ENCODE results near the gene CHST11. TPM values are rescaled to one million over a fixed set of nuclear protein-coding genes. Genes with fewer than 3 reads are reported as not detected.

CHST11 gene
- total and polyA plus RNA-seq, 9 of the 15 experiments (the other 6 are each of a cell fraction or from before 2014, with no cell fraction given), result 2.3 to 38.7 (median 15.0) TPM

- Histone ChIP-seq H3K9ac (ENCODE audit: insufficient read depth in 1 of 2, low read depth in 2 of 2, low read length in 2 of 2) (no peak overlapping the region), H3K27ac (ENCODE audit: extremely low read depth, low read depth, low read length) (no peak overlapping the region), H3K4me1 (replicated peaks in 1 of 2; ENCODE audit: control insufficient read depth in 2 of 2, insufficient read depth in 2 of 2, low read length in 2 of 2) (no peaks in the 10 kb centered on the region), H3K4me3 (no peak overlapping the region), H3K79me2 (ENCODE audit: control insufficient read depth, insufficient read depth, low read length) (no peaks in the 10 kb centered on the region), H3K27me3 (ENCODE audit: control insufficient read depth in 2 of 2, insufficient read depth in 2 of 2, low read length in 2 of 2) (no peaks in the 10 kb centered on the region; a peak in 2 of 5 replicates), H2AFZ (ENCODE audit: low read depth, low read length) (no peak overlapping the region), H3K9me3 (replicated peaks; ENCODE audit: control insufficient read depth, insufficient read depth, low read depth, low read length) (peaks cover 1% of the 10 kb centered on the region; the same call in 1 of the 2 replicates), H3K9me1 (ENCODE audit: control insufficient read depth, insufficient read depth, low read length) (no peaks in the 10 kb centered on the region), H3K36me3 (ENCODE audit: control insufficient read depth, insufficient read depth, low read length) (no peaks in the 10 kb centered on the region), H3K4me2 (ENCODE audit: insufficient read depth, low read length) (no peak overlapping the region), H4K20me1 (replicated peaks; ENCODE audit: control insufficient read depth, insufficient read depth, low read length) (no peaks in the 10 kb centered on the region)
- FAIRE-seq (no peak), ATAC-seq (no peak), DNase-seq (ENCODE audit: extremely low read depth in 1 of 4, low spot score in 3 of 4) (no peak)
- intact Hi-C loops (cut with micrococcal nuclease), result no loop called here
- no TSS peak for BruUV-seq (replicated peaks)
- POLR2A ChIA-PET, result no interaction called here
- CTCF ChIA-PET (ENCODE audit: low intra/inter-chr PET ratio), result no interaction called here
- 4% methylated on average over 2 of the region's 2 CpGs for WGBS (ENCODE audit: insufficient coverage, low coverage, missing lambda C conversion rate)
- in situ Hi-C loops (cut with MboI), result no loop called here
- TF ChIP-seq KDM5B (IDR thresholded peaks at IDR 0.05; ENCODE audit: insufficient replicate concordance, low read depth, low read length) (no peak), NFRKB (IDR thresholded peaks at IDR 0.05; ENCODE audit: low read depth) (no peak), PRPF4 (IDR thresholded peaks at IDR 0.05; ENCODE audit: insufficient read depth, low read depth, low read length, poor library complexity, severe bottlenecking) (no peak), RERE (CRISPR knock-in tag; IDR thresholded peaks at IDR 0.05; ENCODE audit: borderline replicate concordance) (no peak), HDAC6 (IDR thresholded peaks at IDR 0.05; ENCODE audit: low read depth, low read length) (no peak), HDAC2 (IDR thresholded peaks at IDR 0.05) (no peak), NFIX (CRISPR knock-in tag; IDR thresholded peaks at IDR 0.05; ENCODE audit: low read depth) (no peak), PHB2 (IDR thresholded peaks at IDR 0.05; ENCODE audit: low read depth) (no peak), RBM15 (IDR thresholded peaks at IDR 0.05; ENCODE audit: insufficient read depth, low read length) (no peak)
- TF ChIP-seq, protein P1, sequence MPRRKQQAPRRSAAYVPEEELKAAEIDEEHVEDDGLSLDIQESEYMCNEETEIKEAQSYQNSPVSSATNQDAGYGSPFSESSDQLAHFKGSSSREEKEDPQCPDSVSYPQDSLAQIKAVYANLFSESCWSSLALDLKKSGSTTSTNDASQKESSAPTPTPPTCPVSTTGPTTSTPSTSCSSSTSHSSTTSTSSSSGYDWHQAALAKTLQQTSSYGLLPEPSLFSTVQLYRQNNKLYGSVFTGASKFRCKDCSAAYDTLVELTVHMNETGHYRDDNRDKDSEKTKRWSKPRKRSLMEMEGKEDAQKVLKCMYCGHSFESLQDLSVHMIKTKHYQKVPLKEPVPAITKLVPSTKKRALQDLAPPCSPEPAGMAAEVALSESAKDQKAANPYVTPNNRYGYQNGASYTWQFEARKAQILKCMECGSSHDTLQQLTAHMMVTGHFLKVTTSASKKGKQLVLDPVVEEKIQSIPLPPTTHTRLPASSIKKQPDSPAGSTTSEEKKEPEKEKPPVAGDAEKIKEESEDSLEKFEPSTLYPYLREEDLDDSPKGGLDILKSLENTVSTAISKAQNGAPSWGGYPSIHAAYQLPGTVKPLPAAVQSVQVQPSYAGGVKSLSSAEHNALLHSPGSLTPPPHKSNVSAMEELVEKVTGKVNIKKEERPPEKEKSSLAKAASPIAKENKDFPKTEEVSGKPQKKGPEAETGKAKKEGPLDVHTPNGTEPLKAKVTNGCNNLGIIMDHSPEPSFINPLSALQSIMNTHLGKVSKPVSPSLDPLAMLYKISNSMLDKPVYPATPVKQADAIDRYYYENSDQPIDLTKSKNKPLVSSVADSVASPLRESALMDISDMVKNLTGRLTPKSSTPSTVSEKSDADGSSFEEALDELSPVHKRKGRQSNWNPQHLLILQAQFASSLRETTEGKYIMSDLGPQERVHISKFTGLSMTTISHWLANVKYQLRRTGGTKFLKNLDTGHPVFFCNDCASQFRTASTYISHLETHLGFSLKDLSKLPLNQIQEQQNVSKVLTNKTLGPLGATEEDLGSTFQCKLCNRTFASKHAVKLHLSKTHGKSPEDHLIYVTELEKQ (CRISPR knock-in tag; IDR thresholded peaks at IDR 0.05), result no peak
- TF ChIP-seq, protein P2, sequence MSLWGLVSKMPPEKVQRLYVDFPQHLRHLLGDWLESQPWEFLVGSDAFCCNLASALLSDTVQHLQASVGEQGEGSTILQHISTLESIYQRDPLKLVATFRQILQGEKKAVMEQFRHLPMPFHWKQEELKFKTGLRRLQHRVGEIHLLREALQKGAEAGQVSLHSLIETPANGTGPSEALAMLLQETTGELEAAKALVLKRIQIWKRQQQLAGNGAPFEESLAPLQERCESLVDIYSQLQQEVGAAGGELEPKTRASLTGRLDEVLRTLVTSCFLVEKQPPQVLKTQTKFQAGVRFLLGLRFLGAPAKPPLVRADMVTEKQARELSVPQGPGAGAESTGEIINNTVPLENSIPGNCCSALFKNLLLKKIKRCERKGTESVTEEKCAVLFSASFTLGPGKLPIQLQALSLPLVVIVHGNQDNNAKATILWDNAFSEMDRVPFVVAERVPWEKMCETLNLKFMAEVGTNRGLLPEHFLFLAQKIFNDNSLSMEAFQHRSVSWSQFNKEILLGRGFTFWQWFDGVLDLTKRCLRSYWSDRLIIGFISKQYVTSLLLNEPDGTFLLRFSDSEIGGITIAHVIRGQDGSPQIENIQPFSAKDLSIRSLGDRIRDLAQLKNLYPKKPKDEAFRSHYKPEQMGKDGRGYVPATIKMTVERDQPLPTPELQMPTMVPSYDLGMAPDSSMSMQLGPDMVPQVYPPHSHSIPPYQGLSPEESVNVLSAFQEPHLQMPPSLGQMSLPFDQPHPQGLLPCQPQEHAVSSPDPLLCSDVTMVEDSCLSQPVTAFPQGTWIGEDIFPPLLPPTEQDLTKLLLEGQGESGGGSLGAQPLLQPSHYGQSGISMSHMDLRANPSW (CRISPR knock-in tag; IDR thresholded peaks at IDR 0.05), result no peak
These were observed 322.4 kb downstream of the CHST11 start for GRCh38 chr12:104779134-104779533.
